SH-SY5Y (cell line): ENCODE results near the gene JAK2.

Experiments
- GATA2 ChIP-seq: IDR thresholded peaks from 2 replicates; pipeline ENCODE4 v1.6.1; 2011; ENCODE audit warnings: mild to moderate bottlenecking, low read depth, low read length
- GATA3 ChIP-seq: IDR thresholded peaks from 2 replicates; pipeline ENCODE4 v1.6.1; 2011; ENCODE audit warnings: low read depth, mild to moderate bottlenecking, low read length, moderate library complexity

DNA sequence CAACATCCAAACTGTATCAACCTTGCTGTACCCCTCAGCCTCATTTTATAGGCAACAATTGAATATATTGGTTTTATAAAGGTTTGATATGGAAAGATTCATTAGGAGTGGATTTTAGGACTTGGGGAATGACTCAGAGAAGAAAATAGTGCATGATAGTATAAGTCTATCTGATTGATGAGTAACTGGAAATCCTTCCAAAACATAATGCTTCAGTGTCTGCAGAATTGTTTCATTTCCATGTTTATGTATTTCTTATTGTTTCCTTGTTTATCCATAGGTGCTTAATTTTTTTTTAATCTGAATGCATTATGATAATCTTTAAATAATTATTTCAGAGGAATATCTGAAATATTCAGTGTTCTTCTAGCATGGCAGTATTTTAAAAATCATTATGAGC, 12.6 kb downstream of the JAK2 start:
- TF ChIP-seq GATA2 (no peak), GATA3 (no peak)
